ENCODE data around the gene SLC17A6.

Gene SLC17A6

DNA sequence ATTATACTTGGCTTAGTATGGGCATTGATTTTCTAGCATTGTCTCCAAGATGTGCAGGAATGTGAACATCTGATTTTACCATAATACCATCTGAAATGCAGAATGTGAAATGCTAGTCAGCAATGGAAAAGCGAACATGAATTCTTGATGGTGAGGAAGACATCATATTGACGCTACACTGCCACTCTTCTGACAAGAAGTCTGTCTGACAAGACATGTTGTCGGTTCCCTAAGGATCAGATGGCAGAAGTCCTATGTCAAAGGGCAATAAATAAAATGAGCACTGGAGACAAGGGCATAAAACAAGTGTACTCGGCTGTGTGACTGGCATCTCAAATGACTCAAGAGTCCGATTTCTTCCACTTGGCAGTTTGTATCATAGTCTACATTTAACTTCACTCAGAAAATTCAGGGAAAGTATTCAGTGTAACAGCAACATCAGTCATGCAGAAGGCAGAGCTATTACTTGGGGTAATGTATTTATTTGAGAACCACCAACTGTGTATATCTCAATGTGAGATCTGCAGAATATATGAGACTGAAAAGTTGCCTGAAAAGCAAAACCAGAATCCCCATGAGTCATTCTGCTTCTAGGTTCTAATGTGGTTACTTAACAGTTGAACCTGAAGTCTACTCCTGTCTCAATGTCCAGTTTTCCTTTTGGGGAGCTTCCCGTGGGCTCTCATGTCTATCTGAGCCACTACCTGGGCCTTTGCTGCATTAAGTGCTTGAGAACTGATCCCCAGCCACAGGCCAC, 51.5 kb downstream of the SLC17A6 start:
- no peak for DNase-seq (ENCODE audit: low spot score)

- no peak for DNase-seq (ENCODE audit: low spot score)
Observed at GRCh38 chr11:22390283-22390655, 52.1 kb downstream of the SLC17A6 start.

DNA sequence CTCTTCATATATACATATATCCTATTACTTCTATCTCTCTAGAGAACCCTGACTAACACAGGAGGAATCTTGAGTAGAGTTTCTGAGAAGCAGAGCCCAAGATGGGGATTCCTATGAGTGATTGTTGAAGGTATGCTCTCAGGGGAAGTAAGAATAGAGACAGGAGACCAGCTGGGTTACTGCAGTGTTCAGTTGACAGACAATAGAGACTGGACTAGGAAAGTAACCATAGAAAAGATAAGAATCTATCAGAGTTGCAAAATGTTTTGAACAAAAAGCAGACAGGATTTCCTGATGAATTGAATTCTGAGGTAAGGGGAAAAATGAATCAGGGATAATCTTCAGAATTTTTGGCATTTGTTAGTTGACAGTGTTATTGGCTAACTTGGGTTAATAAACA, 54.4 kb downstream of the SLC17A6 start:
- no peak for DNase-seq (ENCODE audit: low spot score)

DNA sequence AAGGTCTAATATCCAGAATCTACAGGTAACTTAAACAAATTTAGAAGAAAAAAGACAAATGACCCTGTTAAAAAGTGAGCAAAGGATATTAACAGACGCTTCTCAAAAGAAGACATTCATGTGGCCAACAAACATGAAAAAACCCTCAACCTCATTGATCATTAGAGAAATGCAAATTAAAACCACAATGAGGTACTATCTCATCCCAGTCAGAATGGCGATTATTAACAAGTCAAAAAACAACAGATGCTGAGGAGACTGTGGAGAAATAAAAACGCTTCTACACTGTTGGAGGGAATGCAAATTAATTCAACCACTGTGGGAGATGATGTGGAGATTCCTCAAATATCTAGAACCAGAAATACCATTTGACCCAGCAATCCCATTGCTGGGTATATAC, 67.2 kb downstream of the SLC17A6 start:
- no peak for DNase-seq (ENCODE audit: low spot score)

DNA sequence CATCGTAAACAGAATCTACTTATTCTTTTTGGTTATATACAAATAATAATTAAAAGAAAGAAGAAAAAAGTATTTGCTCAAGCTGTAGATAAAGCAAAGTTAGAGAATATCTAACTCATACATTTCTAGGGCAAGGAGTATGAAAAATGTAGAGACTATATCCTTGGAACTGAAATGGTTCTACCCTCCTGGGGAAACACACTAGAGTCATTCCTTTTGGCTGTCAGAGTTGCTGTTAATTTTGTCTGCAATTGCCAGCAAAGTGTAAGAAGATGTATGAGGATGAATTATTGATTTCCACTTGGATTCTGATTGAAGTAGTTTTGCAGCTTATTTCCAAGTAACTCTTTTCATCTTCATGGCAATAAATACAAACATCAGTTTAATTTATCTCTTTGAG, 69.1 kb downstream of the SLC17A6 start:
- no peak for DNase-seq (ENCODE audit: low spot score)

GRCh38 chr11:22407921-22408320, 69.7 kb downstream of the SLC17A6 start:
- no peak for DNase-seq (ENCODE audit: low spot score)

DNA sequence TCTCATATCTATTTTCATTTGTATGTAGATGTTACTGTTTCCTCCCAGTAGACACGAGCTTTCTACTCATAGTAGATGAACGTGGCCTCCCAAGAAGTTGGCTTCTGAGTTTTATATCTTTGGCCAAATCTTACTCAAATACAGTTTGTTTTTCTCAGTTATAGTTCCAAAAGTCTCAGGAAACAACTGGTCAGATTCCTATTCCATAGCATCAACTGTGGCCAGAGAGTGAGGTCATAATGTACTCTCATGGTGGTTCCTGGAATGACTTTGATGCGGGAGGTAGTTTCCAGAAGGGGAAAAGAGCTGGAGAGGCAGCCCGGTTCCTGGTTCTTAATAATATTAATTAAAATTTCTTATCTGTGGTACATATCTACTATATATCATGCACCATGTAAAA, 77.3 kb downstream of the SLC17A6 start:
- no peak for DNase-seq (ENCODE audit: low spot score)

- no peak for DNase-seq (ENCODE audit: low spot score)
Observed at GRCh38 chr11:22416462-22416861, 78.3 kb downstream of the SLC17A6 start.

GRCh38 chr11:22426915-22427314, 88.7 kb downstream of the SLC17A6 start:
- DNase-seq (ENCODE audit: low spot score), result no peak
